SJCRH30 (cell line): Measurements from ENCODE around the gene SBNO2. TPM values are rescaled to one million over a fixed set of nuclear protein-coding genes. Genes with fewer than 3 reads are reported as not detected.

Experiments used
- DNase-seq, 2 experiments: peaks; one replicate each; pipeline ENCODE4 v3.0.0-alpha.2; 2015 to 2020
- H3K27ac ChIP-seq: fragments of 250-450 bp; sonication (Bioruptor Pico); 2 replicates; pipeline ENCODE4 v1.5.1; 2020; ENCODE audit warnings: mild to moderate bottlenecking, moderate library complexity
- H3K27me3 ChIP-seq: fragments of 250-450 bp; sonication (Bioruptor Pico); 2 replicates; pipeline ENCODE4 v1.5.1; 2020; ENCODE audit warnings: mild to moderate bottlenecking, moderate library complexity
- H3K36me3 ChIP-seq: fragments of 250-450 bp; sonication (Bioruptor Pico); 2 replicates; pipeline ENCODE4 v1.5.1; 2020; ENCODE audit warnings: mild to moderate bottlenecking, moderate library complexity
- H3K4me1 ChIP-seq: fragments of 250-450 bp; sonication (Bioruptor Pico); 2 replicates; pipeline ENCODE4 v1.5.1; 2020; ENCODE audit warnings: mild to moderate bottlenecking, moderate library complexity
- H3K4me3 ChIP-seq: fragments of 250-450 bp; sonication (Bioruptor Pico); 2 replicates; pipeline ENCODE4 v1.5.1; 2020; ENCODE audit warnings: mild to moderate bottlenecking, moderate library complexity
- H3K9me3 ChIP-seq: fragments of 250-450 bp; sonication (Bioruptor Pico); replicated peaks from 2 replicates; pipeline ENCODE4 v1.5.1; 2020; ENCODE audit warnings: mild to moderate bottlenecking, moderate library complexity
- total RNA-seq: library from RNA; depleted of rRNA; stranded (reverse); fragments of >200 nt; shearing (Covaris generic); gene quantifications from 2 replicates; pipeline ENCODE4 v1.2.3, GENCODE V29; 2014

Gene SBNO2
- total RNA-seq, 1 experiment from 2014 or later, result 17.1 TPM

DNA sequence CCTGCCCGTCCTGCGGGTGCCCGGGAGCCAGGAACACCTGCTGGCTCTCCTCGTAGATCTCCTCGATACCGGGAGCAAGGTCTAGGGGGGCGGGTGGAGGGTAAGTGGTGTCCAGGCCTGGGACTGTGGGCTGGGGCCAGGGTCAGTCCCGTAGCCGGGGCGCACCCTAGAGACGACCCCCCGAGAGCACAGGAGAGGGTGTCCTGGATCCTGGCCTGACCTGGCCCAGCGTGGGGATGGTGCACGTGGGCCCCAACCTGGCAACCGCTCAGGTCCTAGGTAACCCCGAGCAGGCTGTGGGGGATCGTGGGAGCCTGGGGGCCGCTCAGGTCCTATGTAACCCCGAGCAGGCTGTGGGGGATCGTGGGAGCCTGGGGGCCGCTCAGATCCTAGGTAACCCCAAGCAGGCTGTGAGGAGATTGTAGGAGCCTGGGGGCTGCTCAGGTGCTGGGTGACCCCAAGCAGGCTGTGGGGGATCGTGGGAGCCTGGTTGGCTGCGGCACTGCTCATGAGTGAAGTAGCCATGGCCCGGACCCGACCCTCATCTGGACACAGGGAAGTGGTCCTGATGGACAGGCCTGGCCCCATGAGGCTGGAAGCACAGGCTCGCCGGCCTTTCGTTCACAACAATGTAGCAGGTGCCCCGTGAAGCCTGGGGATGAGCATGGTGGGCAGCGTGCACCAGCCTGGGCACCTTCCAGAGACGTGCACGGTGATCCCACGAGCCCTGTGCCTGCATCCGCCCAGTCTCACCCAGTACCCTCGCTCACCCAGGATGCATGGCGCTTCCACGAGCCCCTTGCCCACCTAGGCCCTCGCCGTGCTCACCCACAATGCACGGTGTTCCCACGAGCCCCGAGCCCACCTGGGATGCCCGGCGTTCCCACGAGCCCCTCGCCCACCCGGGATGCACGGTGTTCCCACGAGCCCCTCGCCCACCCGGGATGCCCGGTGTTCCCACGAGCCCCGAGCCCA is 64.1 kb downstream of the SBNO2 start:
- 0 out of 2 replicates have a peak, but pooled peaks cover 2% of the 10 kb centered on the region for H3K4me1 ChIP-seq
- no peaks in the 10 kb centered on the region for H3K27me3 ChIP-seq
- no peak overlapping the region for H3K27ac ChIP-seq
- DNase-seq, result no peak
- H3K36me3 ChIP-seq, result peaks cover 21% of the 10 kb centered on the region
- no peaks in the 10 kb centered on the region for H3K9me3 ChIP-seq
- no peak overlapping the region for H3K4me3 ChIP-seq

GRCh38 chr19:1109032-1109551 is 65.0 kb downstream of the SBNO2 start:
- Histone ChIP-seq H3K4me1 (0 out of 2 replicates have a peak, but pooled peaks cover 3% of the 10 kb centered on the region), H3K27me3 (no peaks in the 10 kb centered on the region), H3K9me3 (no peaks in the 10 kb centered on the region), H3K4me3 (no peak overlapping the region), H3K36me3 (peaks cover 15% of the 10 kb centered on the region), H3K27ac (no peak overlapping the region)
- DNase-seq, result no peak

- no peak for DNase-seq
- Histone ChIP-seq H3K36me3 (peaks cover 15% of the 10 kb centered on the region), H3K27me3 (no peaks in the 10 kb centered on the region), H3K9me3 (no peaks in the 10 kb centered on the region), H3K27ac (no peak overlapping the region), H3K4me3 (no peak overlapping the region), H3K4me1 (0 out of 2 replicates have a peak, but pooled peaks cover 3% of the 10 kb centered on the region)
Measured at GRCh38 chr19:1108291-1109031, 65.6 kb downstream of the SBNO2 start.

DNA sequence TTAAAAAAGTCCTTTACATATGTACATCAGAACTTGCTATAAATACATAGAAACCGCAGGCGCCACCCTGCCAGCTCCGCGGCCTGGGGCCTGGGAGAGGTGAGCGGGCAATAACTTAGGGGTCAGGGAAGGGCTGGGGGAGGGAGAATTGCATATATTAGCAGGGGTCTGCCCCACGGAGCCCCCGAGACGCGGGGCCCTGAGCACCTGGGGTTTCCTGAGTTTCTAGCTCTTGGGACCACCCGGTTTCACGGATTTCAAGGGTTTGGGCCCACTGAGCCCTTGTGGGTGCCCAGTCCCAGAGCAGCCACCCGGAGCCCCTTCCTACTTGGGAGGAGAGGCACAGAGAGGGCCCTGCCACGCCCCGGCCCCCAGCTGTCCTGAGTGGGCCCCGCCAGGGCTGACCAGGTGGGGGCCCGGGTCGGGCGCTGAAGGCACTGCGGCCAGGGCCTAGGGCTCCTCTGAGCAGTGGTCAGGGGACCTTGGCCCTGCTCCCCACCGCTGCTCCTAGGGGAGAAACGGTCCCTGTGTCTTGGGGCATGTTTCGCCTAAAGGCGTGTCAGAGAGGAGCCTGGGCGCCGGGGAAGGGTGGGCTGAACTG is 66.3 kb downstream of the SBNO2 start:
- Histone ChIP-seq H3K9me3 (no peaks in the 10 kb centered on the region), H3K36me3 (peaks cover 15% of the 10 kb centered on the region), H3K4me3 (no peak overlapping the region), H3K27ac (no peak overlapping the region), H3K4me1 (peaks cover 5% of the 10 kb centered on the region), H3K27me3 (no peaks in the 10 kb centered on the region)
- no peak for DNase-seq

DNA sequence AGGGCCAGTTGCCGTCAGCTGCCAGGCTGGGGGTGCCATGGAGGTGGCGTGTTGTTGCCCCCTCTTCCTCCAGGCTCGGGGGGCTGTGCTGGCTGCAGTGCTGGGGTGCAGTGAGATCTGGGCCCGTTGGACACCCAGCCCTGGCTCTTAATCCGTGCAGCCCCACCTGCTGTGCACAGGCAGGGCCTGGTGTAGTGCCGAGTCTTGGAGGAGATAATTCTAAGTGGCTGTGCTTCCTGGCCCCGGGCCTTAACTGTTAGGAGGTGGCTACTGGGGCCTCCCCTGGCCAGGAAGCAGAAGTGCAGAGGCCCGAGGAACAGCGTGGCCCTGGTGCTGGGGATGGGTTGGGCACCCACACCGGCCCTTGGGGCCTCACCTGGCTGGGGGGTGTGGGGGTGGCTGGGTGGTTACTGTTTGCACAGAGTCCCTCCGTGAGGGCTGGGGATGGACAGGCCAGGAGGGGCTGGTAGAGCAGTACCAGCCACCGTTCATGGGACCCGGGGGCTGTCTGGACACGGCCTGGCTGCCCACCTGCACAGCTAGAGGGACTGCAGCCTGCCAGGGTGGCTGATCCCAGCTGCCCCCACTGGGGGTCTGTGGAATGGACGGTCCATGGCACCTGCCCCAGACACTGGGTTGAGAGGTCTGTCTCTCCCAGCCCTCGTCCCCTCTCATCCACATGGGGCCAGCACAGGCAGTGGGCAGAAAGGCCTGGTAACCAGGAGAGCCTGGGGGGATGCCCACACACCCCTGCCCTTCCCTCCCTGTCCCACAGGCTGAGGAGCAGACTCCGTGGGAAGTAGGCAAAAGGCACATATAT is 67.0 kb downstream of the SBNO2 start:
- Histone ChIP-seq H3K36me3 (peaks cover 15% of the 10 kb centered on the region), H3K4me1 (peaks cover 9% of the 10 kb centered on the region), H3K27ac (no peak overlapping the region), H3K27me3 (no peaks in the 10 kb centered on the region), H3K9me3 (no peaks in the 10 kb centered on the region), H3K4me3 (no peak overlapping the region)
- no peak for DNase-seq

DNA sequence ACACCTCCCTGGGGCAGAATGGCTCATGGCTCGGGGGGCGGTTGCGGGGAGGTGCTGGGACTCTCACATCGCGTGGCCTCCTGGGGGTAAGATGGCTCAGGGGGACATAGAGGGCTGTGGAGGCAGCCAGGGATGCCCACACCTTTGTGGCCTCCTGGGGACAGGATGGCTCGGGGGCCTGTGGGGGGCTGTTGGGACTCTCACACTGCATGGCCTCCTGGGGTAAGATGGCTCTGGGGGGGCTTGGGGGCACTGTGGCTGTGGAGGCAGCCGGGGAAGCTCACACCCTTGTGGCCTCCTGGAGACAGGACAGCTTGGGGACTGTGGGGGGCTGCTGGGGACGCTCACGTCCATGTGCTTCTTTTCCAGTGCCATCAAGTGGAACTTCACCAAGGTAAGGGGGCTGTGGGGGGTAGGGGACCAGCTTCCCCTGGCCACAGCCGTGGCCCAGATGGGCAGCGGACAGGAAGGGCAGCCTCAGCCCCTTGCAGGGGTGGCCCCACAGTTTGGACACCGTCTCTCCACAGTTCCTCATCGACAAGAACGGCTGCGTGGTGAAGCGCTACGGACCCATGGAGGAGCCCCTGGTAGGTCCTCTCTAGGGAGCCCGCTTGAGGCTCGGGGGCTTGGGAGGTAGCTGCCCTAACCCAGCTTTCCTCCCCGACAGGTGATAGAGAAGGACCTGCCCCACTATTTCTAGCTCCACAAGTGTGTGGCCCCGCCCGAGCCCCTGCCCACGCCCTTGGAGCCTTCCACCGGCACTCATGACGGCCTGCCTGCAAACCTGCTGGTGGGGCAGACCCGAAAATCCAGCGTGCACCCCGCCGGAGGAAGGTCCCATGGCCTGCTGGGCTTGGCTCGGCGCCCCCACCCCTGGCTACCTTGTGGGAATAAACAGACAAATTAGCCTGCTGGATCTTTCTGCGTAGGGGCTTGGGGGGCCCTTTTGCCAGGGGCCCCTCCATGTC is 67.9 kb downstream of the SBNO2 start:
- no peak for DNase-seq
- no peaks in the 10 kb centered on the region for H3K9me3 ChIP-seq
- H3K36me3 ChIP-seq, result peaks cover 15% of the 10 kb centered on the region
- no peaks in the 10 kb centered on the region for H3K27me3 ChIP-seq
- H3K4me3 ChIP-seq, result no peak overlapping the region
- H3K27ac ChIP-seq, result no peak overlapping the region
- peaks cover 11% of the 10 kb centered on the region for H3K4me1 ChIP-seq

- Histone ChIP-seq H3K36me3 (peaks cover 15% of the 10 kb centered on the region), H3K27ac (no peak overlapping the region), H3K4me1 (peaks cover 11% of the 10 kb centered on the region), H3K27me3 (no peaks in the 10 kb centered on the region), H3K4me3 (peak overlapping the region; percentile 81), H3K9me3 (no peaks in the 10 kb centered on the region)
- peak in 1 of 2 experiments; percentile 37 for DNase-seq
Measured at GRCh38 chr19:1105008-1105872, 68.8 kb downstream of the SBNO2 start.

DNA sequence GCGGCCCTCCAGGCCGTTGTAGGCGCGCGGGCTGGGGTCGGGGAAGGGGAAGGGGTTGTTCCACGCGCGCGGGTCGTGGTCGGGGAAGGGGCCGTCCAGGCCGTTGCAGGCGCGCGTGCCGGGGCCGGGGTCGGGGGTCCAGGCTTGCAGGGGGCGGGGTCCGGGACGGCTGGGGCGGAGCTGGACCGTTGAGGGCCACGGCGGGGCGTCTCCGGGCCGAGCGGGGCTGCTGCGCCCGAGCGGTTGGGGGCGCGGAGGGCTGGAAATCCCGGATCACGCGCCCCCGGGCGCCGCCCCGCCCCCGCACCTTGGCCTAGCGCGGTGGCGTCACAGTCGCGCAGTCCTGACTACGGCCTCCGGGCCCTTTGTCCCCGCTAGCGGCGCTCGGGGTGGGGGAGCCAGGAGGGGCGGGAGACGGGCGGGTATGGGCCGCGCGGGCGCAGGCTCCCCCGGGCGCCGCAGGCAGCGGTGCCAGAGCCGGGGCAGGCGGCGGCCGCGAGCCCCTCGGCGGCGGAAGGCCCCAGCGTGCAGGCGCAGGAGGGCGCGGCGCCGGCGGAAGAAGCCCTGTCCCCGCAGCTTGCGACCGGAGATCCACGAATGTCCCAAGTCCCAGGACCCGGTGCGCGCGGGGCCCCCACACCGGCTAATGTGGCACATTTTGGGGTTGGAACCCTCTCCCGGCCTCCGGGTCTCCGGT is 69.6 kb downstream of the SBNO2 start:
- peaks cover 11% of the 10 kb centered on the region for H3K4me1 ChIP-seq
- DNase-seq, result peak; percentile 66

GRCh38 chr19:1103708-1104310 is 70.3 kb downstream of the SBNO2 start, which contains the start of gene GPX4:
Gene GPX4 (plus strand): TSS chr19:1103994. CDS start chr19:1104044, 50 bp downstream.
- Histone ChIP-seq H3K36me3 (peaks cover 10% of the 10 kb centered on the region), H3K4me1 (peaks cover 11% of the 10 kb centered on the region), H3K9me3 (no peaks in the 10 kb centered on the region), H3K27ac (peak within 1 kb of the TSS; percentile 54; the same call in 1 of the 2 replicates), H3K27me3 (no peaks in the 10 kb centered on the region), H3K4me3 (peak within 1 kb of the TSS; percentile 81)
- peak; percentile 98 to 99 for DNase-seq

More for the DNA sequence above, 69.6 kb downstream of the SBNO2 start:
- Histone ChIP-seq H3K36me3 (peaks cover 15% of the 10 kb centered on the region), H3K27me3 (no peaks in the 10 kb centered on the region), H3K9me3 (no peaks in the 10 kb centered on the region), H3K27ac (peak overlapping the region; percentile 54; the same call in 1 of the 2 replicates), H3K4me3 (peak overlapping the region; percentile 81)

DNA sequence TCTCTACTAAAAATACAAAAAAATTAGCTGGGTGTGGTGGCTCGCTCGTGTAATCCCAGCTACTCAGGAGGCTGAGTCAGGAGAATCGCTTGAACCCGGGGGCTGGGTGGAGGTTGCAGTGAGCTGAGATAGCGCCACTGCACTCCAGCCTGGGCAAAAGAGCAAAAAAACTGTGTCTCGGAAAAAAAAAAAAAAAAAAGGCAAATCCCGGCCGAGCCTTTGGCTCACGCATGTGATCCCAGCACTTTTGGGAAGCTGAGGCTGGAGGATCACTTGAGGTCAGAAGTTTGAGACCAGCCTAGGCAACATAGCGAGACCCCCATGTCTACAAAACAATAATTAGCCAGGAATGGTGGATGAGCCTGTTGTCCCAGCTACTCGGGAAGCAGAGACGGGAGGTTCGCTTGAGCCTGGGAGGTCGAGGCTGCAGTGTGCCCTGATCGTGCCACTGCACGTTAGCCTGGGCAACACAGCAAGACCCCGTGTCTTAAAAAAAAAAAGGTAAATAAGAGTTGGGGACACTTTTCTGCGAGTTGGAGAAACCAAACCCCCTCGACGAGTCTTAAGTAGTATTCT is 70.8 kb downstream of the SBNO2 start:
- H3K27ac ChIP-seq, result no peak overlapping the region
- H3K27me3 ChIP-seq, result no peaks in the 10 kb centered on the region
- peaks cover 7% of the 10 kb centered on the region for H3K36me3 ChIP-seq
- no peaks in the 10 kb centered on the region for H3K9me3 ChIP-seq
- no peak overlapping the region for H3K4me3 ChIP-seq
- DNase-seq, result no peak
- peaks cover 11% of the 10 kb centered on the region for H3K4me1 ChIP-seq
